Parietal lobe (tissue), 1 donor: Measurements from ENCODE around the gene MUC2. TPM values are rescaled to one million over a fixed set of nuclear protein-coding genes. Genes with fewer than 3 reads are reported as not detected.

Experiments used
- total RNA-seq: library from RNA; depleted of rRNA; stranded (reverse); fragments of >200 nt; gene quantifications from one replicate; pipeline ENCODE4 v1.2.3, GENCODE V29; 2014

The MUC2 gene
- total RNA-seq: not detected

GRCh38 chr11:1074244-1075221 is at the start of gene MUC2:
TSS of gene MUC2 (plus strand) at chr11:1074874.

GRCh38 chr11:1036303-1036923 is 38.3 kb upstream of the MUC2 start, which contains the start of gene MUC6:
TSS of gene MUC6 (minus strand) at chr11:1036718. CDS start at chr11:1036655, 63 bp downstream.

Other genes starting within 250 kb of the MUC2 start
- gene CRACR2B, start 247.0 kb upstream of the MUC2 start, total RNA-seq: 0.63 TPM
- gene CD151, start 241.9 kb upstream of the MUC2 start, total RNA-seq: 51.3 TPM
- gene POLR2L, start 232.3 kb upstream of the MUC2 start, total RNA-seq: 13.5 TPM
- 16.0 TPM for gene TSPAN4, start 232.0 kb upstream of the MUC2 start, total RNA-seq
- gene CHID1, start 164.1 kb upstream of the MUC2 start, total RNA-seq: 28.8 TPM
- 82.0 TPM for gene AP2A2, start 149.0 kb upstream of the MUC2 start, total RNA-seq
- gene MUC6, start 38.2 kb upstream of the MUC2 start, total RNA-seq: not detected
- not detected for gene MUC5AC, start 83.1 kb downstream of the MUC2 start, total RNA-seq
- not detected for gene MUC5B, start 148.2 kb downstream of the MUC2 start, total RNA-seq
- 27.5 TPM for gene TOLLIP, start 234.8 kb downstream of the MUC2 start, total RNA-seq